OCI-LY7 (cell line): ENCODE data around the gene PIEZO2. TPM values are rescaled to one million over a fixed set of nuclear protein-coding genes. Genes with fewer than 3 reads are reported as not detected.

Experiments used
- BruUV-seq: library from RNA; stranded (reverse); fragments of 400-500 nt; replicated peaks from 2 replicates; lab custom pipeline; 2021; lab: Mats Ljungman, UMichigan
- CTCF ChIA-PET: fragments of 300-600 bp; sonication (Branson Sonifier 250); formaldehyde crosslinking; loops from one replicate; lab custom pipeline; 2022; ENCODE audit warnings: antibody characterized with exemption; ENCODE audit not compliant: unreplicated experiment; lab: Charles Lee
- POLR2A ChIA-PET: fragments of 300-600 bp; sonication (Branson Sonifier 250); formaldehyde crosslinking; loops from one replicate; lab custom pipeline; 2022; ENCODE audit warnings: antibody characterized with exemption; lab: Charles Lee
- DNase-seq: peaks from one replicate; pipeline ENCODE4 v3.0.0-alpha.2; 2015; ENCODE audit warnings: low spot score
- H2AFZ ChIP-seq: fragments of 200-600 bp; sonication (generic), shearing (Covaris generic); 2 replicates; pipeline ENCODE4 v1.6.1; 2014; ENCODE audit warnings: mild to moderate bottlenecking, antibody characterized with exemption, low read length, moderate library complexity
- H3K27ac ChIP-seq: fragments of 200-600 bp; sonication (generic); 2 replicates; pipeline ENCODE4 v1.5.1; 2014; ENCODE audit warnings: mixed run types, low read depth, mild to moderate bottlenecking, moderate library complexity, low read length, inconsistent platforms; ENCODE audit not compliant: poor library complexity, severe bottlenecking
- H3K36me3 ChIP-seq: fragments of 200-600 bp; sonication (generic); 2 replicates; pipeline ENCODE4 v1.6.1; 2014; ENCODE audit warnings: mild to moderate bottlenecking, antibody characterized with exemption, low read length, moderate library complexity, mixed read lengths; ENCODE audit not compliant: insufficient read depth
- H3K4me1 ChIP-seq: fragments of 200-600 bp; sonication (generic); 2 replicates; pipeline ENCODE4 v1.5.1; 2014; ENCODE audit warnings: mild to moderate bottlenecking, low read length; ENCODE audit not compliant: insufficient read depth, poor library complexity, severe bottlenecking
- H3K4me2 ChIP-seq: fragments of 200-600 bp; sonication (generic); 2 replicates; pipeline ENCODE4 v1.6.1; 2014; ENCODE audit warnings: mild to moderate bottlenecking, low read length
- H3K4me3 ChIP-seq: fragments of 200-600 bp; sonication (generic); 2 replicates; pipeline ENCODE4 v1.5.1; 2014; ENCODE audit warnings: mild to moderate bottlenecking, low read depth, low read length; ENCODE audit not compliant: poor library complexity, severe bottlenecking
- H3K79me2 ChIP-seq: fragments of 200-600 bp; sonication (generic); 2 replicates; pipeline ENCODE4 v1.6.1; 2016; ENCODE audit warnings: low read depth, mild to moderate bottlenecking, low read length, moderate library complexity, mixed read lengths; ENCODE audit not compliant: insufficient read depth
- H3K9me2 ChIP-seq: fragments of 200-600 bp; sonication (generic); 2 replicates; pipeline ENCODE4 v1.6.1; 2016; ENCODE audit warnings: mild to moderate bottlenecking, low read length, mixed read lengths; ENCODE audit not compliant: insufficient read depth
- H3K9me3 ChIP-seq: fragments of 200-600 bp; sonication (generic); 2 replicates; pipeline ENCODE4 v1.6.1; 2014; ENCODE audit warnings: mild to moderate bottlenecking, mixed run types, low read length, mixed read lengths
- H4K20me1 ChIP-seq: fragments of 200-600 bp; sonication (generic); 2 replicates; pipeline ENCODE4 v1.6.1; 2014; ENCODE audit warnings: mild to moderate bottlenecking, antibody characterized with exemption, low read length, moderate library complexity, mixed read lengths; ENCODE audit not compliant: insufficient read depth
- EZH2phosphoT487 ChIP-seq: fragments of 200-600 bp; sonication (generic); IDR thresholded peaks from 2 replicates; pipeline ENCODE4 v1.6.1; 2018; ENCODE audit warnings: low read depth, borderline replicate concordance, mild to moderate bottlenecking, mixed run types, antibody characterized with exemption, low read length, moderate library complexity, mixed read lengths
- intact Hi-C: fragments of 100-400 bp; cut with micrococcal nuclease; formaldehyde crosslinking; loops from one replicate; pipeline ENCODE4 v1.10.0; 2022; ENCODE audit not compliant: unreplicated experiment
- total RNA-seq, 2 experiments: library from RNA; depleted of rRNA in 1 of 2; stranded (reverse); fragments of >200 nt in 1 of 2; shearing (Covaris generic) in 1 of 2; gene quantifications; 2 replicates each; pipeline ENCODE4 v1.2.3, GENCODE V29; 2014 to 2022
- TF ChIP-seq, protein P1 (sequence below): fragments of 200-600 bp; sonication (generic); conservative IDR thresholded peaks from 2 replicates; pipeline ENCODE4 v1.5.1; 2014; ENCODE audit warnings: mild to moderate bottlenecking, antibody characterized with exemption, low read length, moderate library complexity, mixed read lengths

Gene PIEZO2
- total RNA-seq, 2 experiments from 2014 or later: 0.95 to 3.3 TPM

GRCh38 chr18:10926621-10927161 lies 222.7 kb downstream of the PIEZO2 start:
- TF ChIP-seq EZH2phosphoT487: no peak
- TF ChIP-seq, protein P1, sequence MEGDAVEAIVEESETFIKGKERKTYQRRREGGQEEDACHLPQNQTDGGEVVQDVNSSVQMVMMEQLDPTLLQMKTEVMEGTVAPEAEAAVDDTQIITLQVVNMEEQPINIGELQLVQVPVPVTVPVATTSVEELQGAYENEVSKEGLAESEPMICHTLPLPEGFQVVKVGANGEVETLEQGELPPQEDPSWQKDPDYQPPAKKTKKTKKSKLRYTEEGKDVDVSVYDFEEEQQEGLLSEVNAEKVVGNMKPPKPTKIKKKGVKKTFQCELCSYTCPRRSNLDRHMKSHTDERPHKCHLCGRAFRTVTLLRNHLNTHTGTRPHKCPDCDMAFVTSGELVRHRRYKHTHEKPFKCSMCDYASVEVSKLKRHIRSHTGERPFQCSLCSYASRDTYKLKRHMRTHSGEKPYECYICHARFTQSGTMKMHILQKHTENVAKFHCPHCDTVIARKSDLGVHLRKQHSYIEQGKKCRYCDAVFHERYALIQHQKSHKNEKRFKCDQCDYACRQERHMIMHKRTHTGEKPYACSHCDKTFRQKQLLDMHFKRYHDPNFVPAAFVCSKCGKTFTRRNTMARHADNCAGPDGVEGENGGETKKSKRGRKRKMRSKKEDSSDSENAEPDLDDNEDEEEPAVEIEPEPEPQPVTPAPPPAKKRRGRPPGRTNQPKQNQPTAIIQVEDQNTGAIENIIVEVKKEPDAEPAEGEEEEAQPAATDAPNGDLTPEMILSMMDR: no peak
- no TSS peak for BruUV-seq
- Histone ChIP-seq H3K36me3 (no peaks in the 10 kb centered on the region), H2AFZ (no peak overlapping the region; the same call in 1 of the 2 replicates), H3K27ac (no peak overlapping the region), H3K4me2 (peak overlapping the region; percentile 14; the same call in 1 of the 2 replicates), H3K9me3 (no peaks in the 10 kb centered on the region), H3K4me3 (no peak overlapping the region), H3K79me2 (no peaks in the 10 kb centered on the region), H4K20me1 (no peaks in the 10 kb centered on the region), H3K9me2 (no peaks in the 10 kb centered on the region), H3K4me1 (peaks cover 32% of the 10 kb centered on the region)
- no peak for DNase-seq
- POLR2A ChIA-PET: interaction anchor here (1.3 to 3.2 kb wide), 4 partner anchors 10 to 48 kb away, joined by 3 to 14 read pairs (median 4); no protein-coding TSS in a partner anchor
- CTCF ChIA-PET: no interaction called here
- intact Hi-C loops: no loop called here

DNA sequence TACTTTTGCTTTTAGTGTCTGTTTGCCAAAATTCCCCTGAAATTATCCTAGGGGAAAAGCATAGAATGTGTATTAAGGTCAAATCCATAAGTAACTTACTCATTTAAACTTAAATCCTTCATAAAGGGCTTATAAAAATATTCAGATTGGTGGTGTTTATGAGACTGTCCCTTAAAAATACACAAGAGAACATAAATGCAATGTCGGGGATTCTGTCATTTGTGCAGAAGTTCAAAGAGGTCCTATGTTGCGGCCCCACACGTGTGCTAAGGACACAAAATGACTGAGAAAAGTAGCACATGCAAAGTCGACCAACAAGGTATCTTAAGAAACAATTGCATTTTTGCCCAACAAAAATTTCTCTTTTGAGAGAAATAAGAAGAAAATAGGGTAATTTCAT lies 225.1 kb downstream of the PIEZO2 start:
- H2AFZ ChIP-seq: no peak overlapping the region
- H4K20me1 ChIP-seq: no peaks in the 10 kb centered on the region

More for the DNA sequence above, 225.1 kb downstream of the PIEZO2 start:
- no peak for DNase-seq
- no TSS peak for BruUV-seq
- TF ChIP-seq, protein P1: no peak
- no peak for TF ChIP-seq EZH2phosphoT487
- H3K4me3 ChIP-seq: no peak overlapping the region
- H3K36me3 ChIP-seq: no peaks in the 10 kb centered on the region
- H3K27ac ChIP-seq: no peak overlapping the region
- H3K9me3 ChIP-seq: no peaks in the 10 kb centered on the region
- H3K4me2 ChIP-seq: no peak overlapping the region
- ChIA-PET CTCF (no interaction called here), POLR2A (no interaction called here)
- H3K4me1 ChIP-seq: peaks cover 32% of the 10 kb centered on the region
- no peaks in the 10 kb centered on the region for H3K9me2 ChIP-seq
- no peaks in the 10 kb centered on the region for H3K79me2 ChIP-seq
- intact Hi-C loops: no loop called here
